Progenitor cell of endocrine pancreas (in vitro differentiated cells): ENCODE results near the gene SLC25A26. TPM values are rescaled to one million over a fixed set of nuclear protein-coding genes. Genes with fewer than 3 reads are reported as not detected.
"Not testable (repeated sequence)": the region's sequence is repeated elsewhere in the genome, so short reads cannot be mapped to it uniquely, and the experiment has no call there.

Experiments used
- DNase-seq: peaks from one replicate; pipeline ENCODE4 v3.0.0; 2021; ENCODE audit warnings: low spot score; ENCODE audit not compliant: unreplicated experiment
- H3K27ac Mint-ChIP-seq: 2 replicates; pipeline ENCODE4 v1.8.0; 2021; ENCODE audit warnings: mild to moderate bottlenecking, moderate library complexity, mixed read lengths
- H3K27me3 Mint-ChIP-seq: 2 replicates; pipeline ENCODE4 v1.8.0; 2021; ENCODE audit warnings: mixed read lengths
- H3K36me3 Mint-ChIP-seq: 2 replicates; pipeline ENCODE4 v1.8.0; 2022; ENCODE audit warnings: mixed read lengths; ENCODE audit not compliant: insufficient read depth
- H3K4me1 Mint-ChIP-seq: 2 replicates; pipeline ENCODE4 v1.8.0; 2021; ENCODE audit warnings: low read depth, mixed read lengths
- H3K4me3 Mint-ChIP-seq: 2 replicates; pipeline ENCODE4 v1.8.0; 2021; ENCODE audit warnings: low read depth, mild to moderate bottlenecking, moderate library complexity, mixed read lengths
- H3K9me3 Mint-ChIP-seq: 2 replicates; pipeline ENCODE4 v1.8.0; 2021; ENCODE audit warnings: low read depth, mixed read lengths
- CTCF ChIP-seq: fragments of 200-600 bp; sonication (generic); IDR thresholded peaks from one replicate; pipeline ENCODE4 v1.5.0; 2021; ENCODE audit warnings: antibody characterized with exemption, mild to moderate bottlenecking; ENCODE audit not compliant: unreplicated experiment
- total RNA-seq: library from RNA; stranded (reverse); gene quantifications from 2 replicates; pipeline ENCODE4 v1.2.1, GENCODE V29; 2021

SLC25A26 gene
- total RNA-seq, 1 donor from 2014 or later: 18.9 TPM

- no peak for DNase-seq
- Mint-ChIP-seq H3K4me3 (no peak overlapping the region), H3K36me3 (peaks cover 2% of the 10 kb centered on the region), H3K27ac (peak overlapping the region; percentile 25), H3K27me3 (no peaks in the 10 kb centered on the region), H3K4me1 (peaks cover 4% of the 10 kb centered on the region), H3K9me3 (no peaks in the 10 kb centered on the region)
- TF ChIP-seq CTCF: no peak
Observed at GRCh38 chr3:66279168-66279567, 58.4 kb downstream of the SLC25A26 start.

- DNase-seq: no peak
- Mint-ChIP-seq H3K27me3 (no peaks in the 10 kb centered on the region), H3K27ac (no peak overlapping the region), H3K4me1 (peaks cover 4% of the 10 kb centered on the region), H3K9me3 (no peaks in the 10 kb centered on the region), H3K36me3 (peaks cover 2% of the 10 kb centered on the region), H3K4me3 (no peak overlapping the region)
- no peak for TF ChIP-seq CTCF
Observed at GRCh38 chr3:66280304-66280703, 59.5 kb downstream of the SLC25A26 start.

DNA sequence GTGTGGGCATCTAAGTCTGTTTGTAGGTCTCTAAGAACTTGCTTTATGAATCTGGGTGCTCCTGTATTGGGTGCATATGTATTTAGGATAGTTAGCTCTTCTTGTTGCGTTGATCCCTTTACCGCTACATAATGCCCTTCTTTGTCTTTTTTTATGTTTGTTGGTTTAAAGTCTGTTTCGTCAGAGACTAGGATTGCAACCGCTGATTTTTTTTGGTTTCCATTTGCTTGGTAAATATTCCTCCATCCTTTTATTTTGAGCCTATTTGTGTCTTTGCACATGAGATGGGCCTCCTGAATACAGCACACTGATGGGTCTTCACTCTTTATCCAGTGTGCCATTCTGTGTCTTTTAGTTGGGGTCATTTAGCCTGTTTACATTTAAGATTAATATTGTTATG lies 71.1 kb downstream of the SLC25A26 start:
- H3K4me3 Mint-ChIP-seq, H3K27ac Mint-ChIP-seq, H3K9me3 Mint-ChIP-seq, DNase-seq, H3K4me1 Mint-ChIP-seq, H3K27me3 Mint-ChIP-seq, H3K36me3 Mint-ChIP-seq: not testable (repeated sequence)

GRCh38 chr3:66297260-66297873 lies 76.6 kb downstream of the SLC25A26 start:
- Mint-ChIP-seq H3K36me3 (no peaks in the 10 kb centered on the region), H3K4me3 (no peak overlapping the region), H3K4me1 (peaks cover 2% of the 10 kb centered on the region), H3K27ac (no peak overlapping the region), H3K27me3 (no peaks in the 10 kb centered on the region), H3K9me3 (no peaks in the 10 kb centered on the region)
- no peak for TF ChIP-seq CTCF
- DNase-seq: no peak

- no peak overlapping the region for H3K27ac Mint-ChIP-seq
Observed at GRCh38 chr3:66297900-66298299, 77.1 kb downstream of the SLC25A26 start.

More at GRCh38 chr3:66297900-66298299, 77.1 kb downstream of the SLC25A26 start:
- no peak for DNase-seq
- Mint-ChIP-seq H3K4me1 (peaks cover 2% of the 10 kb centered on the region), H3K4me3 (no peak overlapping the region), H3K9me3 (no peaks in the 10 kb centered on the region), H3K27me3 (no peaks in the 10 kb centered on the region), H3K36me3 (no peaks in the 10 kb centered on the region)
- no peak for TF ChIP-seq CTCF
